UCSD-AML1 (cell line): ENCODE results near the gene GPA33.
A peak's percentile ranks its signal among the peaks of the same experiment; 100 is the strongest.

Experiments used
- DNase-seq: peaks from one replicate; lab custom pipeline; 2025; ENCODE audit not compliant: unreplicated experiment; lab: John Stamatoyannopoulos, UW

Gene GPA33

DNA sequence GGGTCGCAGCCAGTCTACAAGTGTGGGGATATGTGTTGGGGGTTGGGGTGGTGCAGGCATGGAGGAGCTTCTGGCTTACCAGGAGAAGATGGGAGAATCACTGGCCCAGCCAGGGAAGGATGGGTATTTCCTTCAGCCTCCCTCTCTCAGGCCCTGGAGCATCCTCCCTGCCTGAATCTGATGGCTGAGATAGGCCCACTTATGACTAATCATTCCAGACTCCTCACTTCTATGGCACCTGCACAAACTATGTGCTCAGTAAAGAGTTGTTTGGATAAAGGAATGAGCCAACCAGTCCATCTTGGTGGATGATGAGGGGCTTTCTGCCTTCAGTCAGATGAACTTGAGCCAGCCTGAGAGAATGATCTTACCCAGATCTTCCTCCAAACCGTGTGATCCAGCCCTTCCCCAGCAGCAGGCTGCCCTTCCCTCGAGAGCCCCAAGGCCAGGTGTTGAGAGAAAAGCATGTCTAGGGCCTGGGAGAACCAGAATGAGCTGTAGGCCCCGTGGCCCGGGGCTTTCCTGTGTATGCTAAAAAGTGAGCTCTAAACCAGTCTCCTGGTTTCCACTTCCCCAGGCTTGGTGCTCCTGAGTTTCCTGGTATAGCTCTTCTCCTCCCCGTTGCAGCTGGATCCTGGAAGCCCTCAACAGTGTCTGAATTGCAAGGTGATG, 1.3 kb downstream of the GPA33 start:
- DNase-seq, result no peak

- no peak for DNase-seq
These were observed 3.4 kb downstream of the GPA33 start for GRCh38 chr1:167086768-167087167.

DNA sequence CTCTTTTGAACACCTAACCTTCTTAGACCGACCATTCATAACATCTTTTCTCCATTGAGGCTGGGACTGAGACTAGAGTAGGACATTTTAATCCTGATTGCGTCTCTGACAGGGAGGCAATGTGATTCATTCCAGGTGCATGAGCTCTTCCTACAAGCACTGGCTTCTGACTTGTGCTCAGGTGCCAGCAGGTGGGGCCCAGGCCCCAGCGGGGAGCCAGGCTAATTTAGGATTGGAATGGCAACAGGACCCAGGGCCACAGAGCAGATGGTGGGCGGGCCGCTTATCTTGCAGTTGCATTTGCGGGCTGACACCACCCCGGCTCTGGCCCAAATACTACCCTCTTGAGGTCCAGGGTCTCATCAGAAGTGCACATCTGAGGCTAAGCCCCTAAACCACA, 4.1 kb downstream of the GPA33 start:
- DNase-seq, result no peak

- DNase-seq, result no peak
These were observed 5.4 kb downstream of the GPA33 start for GRCh38 chr1:167084757-167085156.

GRCh38 chr1:167083871-167084270, 6.3 kb downstream of the GPA33 start:
- no peak for DNase-seq

DNA sequence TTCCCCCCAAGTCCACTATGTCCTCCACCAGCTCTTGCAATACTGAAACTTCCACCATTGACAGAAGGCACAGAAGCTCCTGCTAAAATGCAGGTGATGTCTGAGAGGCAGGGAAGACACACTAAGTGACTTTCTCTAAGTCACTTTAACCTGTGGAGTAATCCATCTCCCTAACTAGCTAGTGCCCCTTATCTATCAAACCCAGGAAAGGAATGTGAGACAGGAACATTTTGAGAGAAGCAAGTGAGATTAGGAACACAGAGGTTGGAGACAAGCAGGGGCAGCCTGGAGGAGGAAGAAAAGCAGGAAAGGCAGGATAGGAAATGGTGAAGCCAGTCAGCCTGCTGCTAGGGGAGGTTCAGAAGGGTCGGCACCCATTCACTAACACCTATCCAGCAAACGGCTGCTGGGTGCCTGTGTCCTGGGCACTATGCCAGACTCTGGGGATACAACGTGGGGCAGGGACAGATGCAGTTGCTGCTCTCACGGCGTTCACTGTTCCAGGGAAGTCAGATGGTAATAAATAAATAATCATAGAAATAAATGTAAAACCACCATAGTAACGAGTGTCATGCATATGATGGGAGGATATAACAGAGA, 7.0 kb downstream of the GPA33 start:
- DNase-seq, result no peak

DNA sequence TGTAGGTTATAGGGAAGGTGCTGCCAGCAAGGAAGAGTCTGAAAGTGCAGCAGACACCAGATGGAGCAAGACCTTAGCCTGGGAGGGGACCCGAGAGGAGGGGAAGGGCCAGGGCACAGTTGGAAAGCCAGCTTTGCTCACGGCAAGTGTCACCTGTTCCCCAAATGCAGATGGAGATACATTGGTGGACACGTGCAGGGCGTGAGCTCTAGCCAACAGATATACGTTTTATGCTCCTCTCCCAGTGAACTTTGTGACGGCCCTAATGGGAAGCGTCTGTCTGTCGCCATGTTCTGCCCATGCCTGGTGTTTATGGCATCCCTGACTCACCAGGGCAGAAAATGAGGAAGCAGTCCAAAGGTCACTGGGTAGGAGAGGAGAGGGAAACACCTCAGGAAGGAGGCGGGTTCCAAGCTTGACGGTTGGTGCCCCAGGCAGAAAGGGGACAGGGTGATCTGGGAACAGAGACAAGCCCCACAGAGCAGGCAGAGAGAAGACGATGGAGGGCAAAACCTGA, 7.6 kb downstream of the GPA33 start:
- DNase-seq, result peak; percentile 44

- DNase-seq, result no peak
These were observed 8.5 kb downstream of the GPA33 start for GRCh38 chr1:167081594-167082156.

DNA sequence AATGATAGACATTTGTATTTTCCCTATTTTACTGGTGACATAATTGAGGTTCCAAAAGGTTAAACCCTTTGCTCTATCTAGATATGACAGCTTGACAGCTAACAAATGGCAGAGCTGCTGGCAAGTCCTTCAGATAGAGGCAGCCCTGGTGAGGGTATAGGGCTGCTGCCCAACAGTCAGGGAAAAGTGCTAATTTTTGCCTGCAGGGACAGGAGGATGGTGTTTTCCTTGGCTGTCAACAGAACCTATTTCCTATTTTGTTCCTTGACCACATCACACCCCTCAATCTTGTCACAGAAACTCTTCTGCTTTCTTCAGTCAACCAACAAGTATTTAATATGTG, 12.3 kb downstream of the GPA33 start:
- no peak for DNase-seq

DNA sequence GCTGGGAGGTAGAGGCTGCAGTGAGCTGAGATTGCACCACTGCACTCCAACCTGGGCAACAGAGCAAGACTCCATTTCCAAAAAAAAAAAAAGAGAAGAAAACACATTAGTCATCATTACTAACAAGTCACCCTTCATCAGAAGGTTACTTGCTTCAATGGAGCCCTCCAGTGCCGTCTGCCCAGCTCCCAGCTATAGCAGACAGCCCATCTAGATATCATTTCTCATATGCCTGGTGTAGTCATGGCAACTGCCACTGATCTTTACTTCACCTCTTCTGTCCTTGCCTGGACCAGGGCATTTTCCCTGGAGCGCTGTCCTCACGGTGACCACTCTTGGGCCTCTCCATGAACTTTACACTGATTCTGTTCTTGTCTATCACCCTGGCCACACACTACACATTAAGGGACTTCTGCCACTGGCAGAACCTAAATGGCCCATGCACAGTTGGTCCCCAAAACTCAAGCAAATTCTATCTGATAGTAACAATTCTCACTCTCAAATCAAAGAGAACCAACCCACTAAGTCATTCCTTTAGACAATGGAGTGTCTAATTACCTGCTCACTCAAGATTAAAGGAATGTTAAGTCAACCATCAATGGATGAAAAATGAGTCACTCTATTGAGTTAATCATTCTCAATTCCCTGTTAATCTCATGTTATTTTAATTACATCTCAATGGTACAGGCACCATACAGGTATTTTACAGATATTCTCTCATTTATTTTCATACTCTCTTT, 12.9 kb downstream of the GPA33 start:
- DNase-seq, result no peak

DNA sequence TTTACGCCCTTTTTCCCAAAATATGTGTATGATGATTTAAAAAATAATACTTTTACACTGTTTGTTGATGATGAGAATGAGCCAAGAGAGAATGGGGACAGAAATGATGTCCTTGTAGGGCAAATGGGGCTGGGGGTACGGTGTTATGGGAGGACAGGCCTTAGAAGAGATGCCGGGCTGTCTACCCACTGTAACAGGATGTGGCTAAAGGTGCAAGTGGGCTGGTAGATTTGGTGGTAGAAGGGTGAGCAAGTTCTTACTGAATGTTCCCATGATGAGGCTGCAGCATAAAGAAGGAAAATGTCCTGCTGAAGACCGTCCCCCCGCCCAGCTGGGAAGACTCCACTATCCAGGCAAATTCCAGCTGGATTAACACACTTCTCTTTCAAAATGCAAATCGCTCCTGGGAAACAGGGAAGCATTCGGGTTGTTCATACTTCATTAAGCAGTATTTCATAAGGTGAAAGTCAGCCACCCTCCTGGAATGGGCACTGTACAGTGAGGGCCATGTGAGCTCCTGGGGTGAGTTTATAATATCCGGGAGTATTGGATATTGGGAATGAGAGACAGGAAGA, 14.0 kb downstream of the GPA33 start:
- no peak for DNase-seq

GRCh38 chr1:167071286-167071685, 18.9 kb downstream of the GPA33 start:
- DNase-seq, result no peak

GRCh38 chr1:167068761-167069160, 21.4 kb downstream of the GPA33 start:
- DNase-seq, result no peak

DNA sequence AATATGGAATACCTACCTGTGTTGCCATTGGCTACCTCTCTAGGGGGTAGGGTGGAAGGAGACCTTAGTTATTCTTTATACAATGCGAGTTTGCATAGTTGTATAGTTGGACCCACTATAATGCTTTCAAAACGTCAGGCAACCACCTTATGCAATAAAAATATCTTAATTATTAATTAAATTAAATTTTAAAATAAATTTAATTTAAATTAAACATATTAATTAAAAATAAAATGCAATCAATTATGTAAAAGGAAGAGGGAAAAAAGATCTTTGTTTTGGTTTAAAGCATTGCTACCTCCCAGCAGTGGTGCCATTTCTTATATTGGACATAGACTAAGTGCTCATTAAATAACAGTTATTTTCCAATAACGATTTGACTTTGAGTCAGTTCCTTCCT, 22.3 kb downstream of the GPA33 start:
- DNase-seq, result no peak

DNA sequence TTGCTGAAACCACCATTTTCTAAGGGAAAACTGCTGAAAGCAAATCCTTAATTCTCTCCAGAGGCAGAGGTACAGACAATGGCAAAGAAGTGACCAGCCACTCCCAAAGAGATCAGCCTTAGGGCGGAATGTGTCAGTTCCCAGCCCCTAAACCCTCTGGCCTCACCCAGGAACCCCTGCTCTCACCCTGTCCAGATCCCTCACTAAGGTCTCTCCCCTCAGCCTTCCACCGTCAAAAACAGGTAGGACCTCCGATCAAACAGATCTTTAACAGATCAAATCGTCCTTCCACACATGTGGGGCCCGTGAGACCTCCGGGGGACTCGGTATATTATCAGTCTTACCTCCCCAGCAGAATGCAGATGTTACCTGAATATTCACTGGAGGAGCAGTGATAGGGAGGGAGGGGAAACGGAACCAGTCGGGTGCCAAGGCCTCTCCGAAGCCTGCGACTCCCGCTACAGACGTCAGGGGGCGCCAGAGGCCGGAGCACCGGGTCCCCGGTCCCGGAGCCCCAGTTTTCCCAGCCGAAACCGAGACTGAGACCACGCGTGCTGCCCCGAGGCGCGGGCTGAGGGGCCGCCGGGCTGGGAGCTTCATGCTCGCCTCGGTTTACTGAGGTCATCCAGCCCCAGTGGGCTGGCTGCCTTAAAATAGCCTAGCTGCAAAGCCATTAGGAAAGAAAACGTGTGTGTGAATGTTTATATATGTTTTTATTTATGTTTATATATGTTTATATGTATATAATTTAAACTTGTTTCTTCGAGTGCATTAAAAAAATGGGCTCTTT, 23.6 kb downstream of the GPA33 start:
- peak; percentile 80 for DNase-seq

DNA sequence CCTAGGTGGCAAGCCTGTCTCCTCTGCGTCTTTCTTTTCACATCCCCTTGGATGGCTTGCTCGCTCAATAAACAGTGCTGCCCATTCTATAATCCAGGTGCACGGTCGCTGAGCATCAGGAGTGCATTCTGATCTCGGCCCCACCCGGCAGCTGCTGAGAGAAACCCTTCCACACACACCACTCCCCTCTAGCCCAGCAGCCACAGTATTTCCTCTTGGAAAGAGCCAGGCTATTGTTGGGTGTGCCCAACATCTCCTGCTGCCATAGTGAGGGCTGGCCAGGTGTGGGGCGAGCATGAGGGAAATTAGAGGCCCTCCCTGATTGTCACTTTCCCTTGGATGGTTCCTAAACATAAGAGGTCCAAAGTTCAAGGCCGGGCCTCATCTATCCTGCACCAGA, 24.7 kb downstream of the GPA33 start:
- DNase-seq, result no peak

- DNase-seq, result no peak
These were observed 25.6 kb downstream of the GPA33 start for GRCh38 chr1:167064621-167065020.

DNA sequence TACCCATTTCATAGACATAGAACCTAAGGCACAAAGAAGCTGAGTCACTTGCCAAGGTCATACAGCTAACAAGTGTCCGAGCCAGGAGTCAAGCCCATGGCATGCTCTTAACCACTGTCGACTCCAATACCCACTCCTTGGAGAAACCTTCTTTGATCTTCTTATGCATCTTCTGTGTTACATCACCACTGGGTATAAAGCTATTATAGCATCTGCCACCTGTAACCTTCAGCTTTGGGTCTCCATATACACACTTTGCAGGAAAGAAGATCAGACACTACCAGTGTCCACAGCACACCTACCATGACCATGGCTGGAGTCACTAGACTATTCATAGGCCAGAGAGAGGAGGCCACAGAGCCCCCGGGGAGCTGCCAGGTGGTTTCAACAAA, 29.1 kb downstream of the GPA33 start:
- no peak for DNase-seq

DNA sequence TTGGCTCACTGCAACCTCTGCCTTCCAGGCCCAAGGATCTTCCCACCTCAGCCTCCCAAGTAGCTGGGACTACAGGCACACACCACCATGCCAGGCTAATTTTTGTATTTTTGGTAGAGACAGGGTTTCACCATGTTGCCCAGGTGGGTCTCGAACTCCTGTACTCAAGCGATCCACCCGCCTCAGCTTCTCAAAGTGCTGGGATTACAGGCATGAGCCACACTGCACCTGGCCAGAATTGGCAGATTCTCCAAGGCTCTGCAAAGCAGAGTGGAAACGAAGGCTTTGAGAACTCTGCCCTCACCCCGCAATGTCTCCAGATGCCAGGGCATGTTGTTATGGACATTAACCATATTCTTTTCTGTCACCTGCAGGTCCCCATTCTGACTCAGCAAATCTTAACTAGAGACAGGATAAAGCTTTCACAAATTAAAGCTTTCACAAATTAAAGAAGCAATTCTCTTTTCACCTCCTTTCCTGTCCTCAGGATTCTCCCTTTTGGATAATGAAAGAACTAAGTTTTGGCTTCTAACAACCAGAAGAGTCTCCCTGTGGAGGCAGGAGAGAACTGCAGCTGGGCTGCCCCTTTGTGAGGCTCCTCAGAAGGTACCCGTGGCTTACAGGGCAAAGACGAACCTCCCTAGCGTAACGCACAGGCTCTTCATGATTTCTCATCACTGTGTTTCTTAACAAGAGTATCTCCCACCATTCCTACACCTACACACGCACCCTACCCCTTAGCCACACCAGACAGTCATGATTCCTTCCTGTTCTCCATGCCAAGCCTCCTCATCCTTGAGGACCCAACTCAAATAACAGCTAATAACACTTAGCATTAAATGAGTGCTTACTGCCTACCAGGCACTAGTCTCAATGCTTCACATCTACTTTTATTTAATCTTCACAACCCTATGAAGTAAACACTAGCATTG, 29.8 kb downstream of the GPA33 start:
- no peak for DNase-seq

DNA sequence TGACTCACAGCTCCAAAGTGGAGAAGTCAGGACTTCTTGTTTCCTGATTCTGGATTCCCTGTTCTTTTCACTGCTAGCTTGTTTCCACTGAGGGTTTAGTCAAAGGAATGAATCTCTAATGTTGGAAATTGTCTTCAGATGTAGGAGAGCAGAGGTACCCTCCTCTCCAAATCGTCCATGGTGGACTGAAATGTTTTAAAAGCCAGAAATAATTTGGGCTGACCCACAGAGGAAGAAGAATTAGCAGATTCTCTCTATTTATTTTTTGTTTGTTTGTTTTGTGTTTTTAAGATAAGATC, 30.4 kb downstream of the GPA33 start:
- no peak for DNase-seq
